WTC11 (cell line): Measurements from ENCODE around the gene KRTAP9-6. TPM values are rescaled to one million over a fixed set of nuclear protein-coding genes. Genes with fewer than 3 reads are reported as not detected.

Source experiments
- ATAC-seq: fragments of 200-7000 bp; cut with Tn5 transposase; 2 replicates; pipeline ENCODE4 v1.10.0; 2021; ENCODE audit warnings: mild to moderate bottlenecking, moderate library complexity
- CTCF ChIA-PET: fragments of 300-600 bp; sonication (Branson Sonifier 250); formaldehyde crosslinking; loops from one replicate; lab custom pipeline; 2021; ENCODE audit warnings: antibody characterized with exemption; lab: Charles Lee
- POLR2A ChIA-PET: fragments of 350-600 bp; sonication (Branson Sonifier 250); formaldehyde crosslinking; loops from one replicate; lab custom pipeline; 2021; ENCODE audit warnings: antibody characterized with exemption; lab: Charles Lee
- DNase-seq: peaks from one replicate; pipeline ENCODE4 v3.0.0; 2021; ENCODE audit warnings: low spot score
- H3K27ac Mint-ChIP-seq: 2 replicates; pipeline ENCODE4 v1.8.0; 2021; ENCODE audit warnings: mixed read lengths
- H3K27me3 Mint-ChIP-seq: 2 replicates; pipeline ENCODE4 v1.8.0; 2021; ENCODE audit warnings: low read depth, mild to moderate bottlenecking, moderate library complexity, mixed read lengths
- H3K36me3 Mint-ChIP-seq: 2 replicates; pipeline ENCODE4 v1.8.0; 2021; ENCODE audit warnings: mixed read lengths
- H3K4me1 Mint-ChIP-seq: 2 replicates; pipeline ENCODE4 v1.8.0; 2022; ENCODE audit warnings: mixed read lengths
- H3K4me3 Mint-ChIP-seq: 2 replicates; pipeline ENCODE4 v1.8.0; 2021; ENCODE audit warnings: mild to moderate bottlenecking, moderate library complexity, mixed read lengths
- H3K9me3 Mint-ChIP-seq: 2 replicates; pipeline ENCODE4 v1.8.0; 2021; ENCODE audit warnings: mixed read lengths
- ATF2 ChIP-seq: sonication (generic); formaldehyde crosslinking; IDR thresholded peaks from 2 replicates; pipeline ENCODE4 v1.8.1; 2022; ENCODE audit warnings: low read depth, missing genetic modification reagents, borderline replicate concordance
- CBFB ChIP-seq: sonication (generic); formaldehyde crosslinking; IDR thresholded peaks from 2 replicates; pipeline ENCODE4 v1.8.1; 2022; ENCODE audit warnings: mild to moderate bottlenecking, low read depth, missing genetic modification reagents
- CREB1 ChIP-seq: sonication (generic); formaldehyde crosslinking; IDR thresholded peaks from 2 replicates; pipeline ENCODE4 v1.8.0; 2023; ENCODE audit warnings: mild to moderate bottlenecking, missing genetic modification reagents
- E2F1 ChIP-seq: sonication (generic); formaldehyde crosslinking; IDR thresholded peaks from 2 replicates; pipeline ENCODE4 v1.8.0; 2022; ENCODE audit warnings: mild to moderate bottlenecking, missing genetic modification reagents
- ETV6 ChIP-seq: sonication (generic); formaldehyde crosslinking; IDR thresholded peaks from 2 replicates; pipeline ENCODE4 v1.8.1; 2022; ENCODE audit warnings: mild to moderate bottlenecking, missing genetic modification reagents
- FOXP4 ChIP-seq: sonication (generic); formaldehyde crosslinking; IDR thresholded peaks from 2 replicates; pipeline ENCODE4 v1.8.0; 2022; ENCODE audit warnings: mild to moderate bottlenecking, missing genetic modification reagents
- KAT7 ChIP-seq: sonication (generic); formaldehyde crosslinking; IDR thresholded peaks from 2 replicates; pipeline ENCODE4 v1.8.1; 2023; ENCODE audit warnings: missing genetic modification reagents, mild to moderate bottlenecking, borderline replicate concordance
- MXD4 ChIP-seq: fragments of 250-450 bp; sonication (Bioruptor Pico); IDR thresholded peaks from 2 replicates; pipeline ENCODE4 v1.8.0; 2021; ENCODE audit warnings: mild to moderate bottlenecking, moderate library complexity, borderline replicate concordance
- NFATC4 ChIP-seq: fragments of 250-450 bp; sonication (Bioruptor Pico); IDR thresholded peaks from 2 replicates; pipeline ENCODE4 v1.9.0; 2021; ENCODE audit warnings: mild to moderate bottlenecking
- SMAD3 ChIP-seq: sonication (generic); formaldehyde crosslinking; IDR thresholded peaks from 2 replicates; pipeline ENCODE4 v1.8.0; 2022; ENCODE audit warnings: missing genetic modification reagents, mild to moderate bottlenecking, borderline replicate concordance
- ZNF121 ChIP-seq: sonication (generic); formaldehyde crosslinking; IDR thresholded peaks from 2 replicates; pipeline ENCODE4 v1.8.0; 2023; ENCODE audit warnings: missing genetic modification reagents
- ZNF671 ChIP-seq: fragments of 250-450 bp; sonication (Bioruptor Pico); IDR thresholded peaks from 2 replicates; pipeline ENCODE4 v1.8.0; 2021; ENCODE audit warnings: mild to moderate bottlenecking
- ZSCAN18 ChIP-seq: fragments of 250-450 bp; sonication (Bioruptor Pico); IDR thresholded peaks from 2 replicates; pipeline ENCODE4 v2.1.2; 2022; ENCODE audit warnings: mild to moderate bottlenecking, moderate library complexity
- total RNA-seq: library from RNA; stranded (reverse); gene quantifications from 3 replicates; pipeline ENCODE4 v1.2.3, GENCODE V29; 2021
- TF ChIP-seq, protein P1 (sequence below): fragments of 250-450 bp; sonication (Bioruptor Pico); IDR thresholded peaks from 2 replicates; pipeline ENCODE4 v1.8.0; 2021; ENCODE audit warnings: mild to moderate bottlenecking
- TF ChIP-seq, protein P2 (sequence below): sonication (generic); formaldehyde crosslinking; IDR thresholded peaks from 2 replicates; pipeline ENCODE4 v1.8.1; 2022; ENCODE audit warnings: mild to moderate bottlenecking, missing genetic modification reagents, moderate library complexity, borderline replicate concordance
- TF ChIP-seq, protein P3 (sequence below): fragments of 250-450 bp; sonication (Bioruptor Pico); IDR thresholded peaks from 2 replicates; pipeline ENCODE4 v1.9.0; 2021; ENCODE audit warnings: mild to moderate bottlenecking
- TF ChIP-seq, protein P4 (sequence below): sonication (generic); formaldehyde crosslinking; IDR thresholded peaks from 2 replicates; pipeline ENCODE4 v1.8.1; 2022; ENCODE audit warnings: low read depth, mild to moderate bottlenecking, moderate library complexity, missing genetic modification reagents, borderline replicate concordance
- TF ChIP-seq, protein P5 (sequence below): sonication (generic); formaldehyde crosslinking; IDR thresholded peaks from 2 replicates; pipeline ENCODE4 v1.8.0; 2022; ENCODE audit warnings: missing genetic modification reagents

The KRTAP9-6 gene
- total RNA-seq, 1 experiment from 2014 or later: not detected

GRCh38 chr17:41278176-41278955 is 13.2 kb downstream of the KRTAP9-6 start (continued):
- TF ChIP-seq ZNF671 (CRISPR knock-in tag): no peak
- no peak for TF ChIP-seq FOXP4 (CRISPR knock-in tag)
- TF ChIP-seq SMAD3: no peak
- no peak for TF ChIP-seq ZSCAN18 (CRISPR knock-in tag)
- TF ChIP-seq E2F1 (CRISPR knock-in tag): no peak
- no peak for TF ChIP-seq NFATC4
- TF ChIP-seq, all 79 proteins: peak for 0

DNA sequence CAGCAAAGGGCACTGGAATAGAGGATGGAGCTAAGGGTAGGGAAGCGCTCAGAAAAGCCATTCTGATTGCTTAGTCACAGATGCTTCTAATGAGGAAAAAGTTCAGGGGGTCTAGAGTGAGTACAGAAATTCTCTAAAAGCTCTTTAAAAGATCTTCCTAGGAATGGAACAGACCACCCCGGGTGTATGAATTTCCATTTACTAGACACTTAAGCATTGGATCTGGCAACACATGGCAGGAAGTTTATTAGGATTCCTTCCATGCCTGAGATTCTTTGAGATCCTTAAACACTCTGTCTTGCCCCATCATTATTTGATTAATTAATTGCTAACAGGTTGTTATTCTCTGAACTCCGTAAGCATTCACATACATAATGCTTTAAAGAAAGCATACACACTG is 18.9 kb downstream of the KRTAP9-6 start:
- ChIA-PET POLR2A (no interaction called here), CTCF (no interaction called here)
- Mint-ChIP-seq H3K4me1 (peaks cover 20% of the 10 kb centered on the region), H3K4me3 (no peak overlapping the region), H3K9me3 (peaks cover 13% of the 10 kb centered on the region), H3K27ac (no peak overlapping the region), H3K27me3 (no peaks in the 10 kb centered on the region), H3K36me3 (no peaks in the 10 kb centered on the region)
- ATAC-seq: no peak
- no peak for DNase-seq
- no peak for TF ChIP-seq MXD4 (CRISPR knock-in tag)
- TF ChIP-seq, protein P1, sequence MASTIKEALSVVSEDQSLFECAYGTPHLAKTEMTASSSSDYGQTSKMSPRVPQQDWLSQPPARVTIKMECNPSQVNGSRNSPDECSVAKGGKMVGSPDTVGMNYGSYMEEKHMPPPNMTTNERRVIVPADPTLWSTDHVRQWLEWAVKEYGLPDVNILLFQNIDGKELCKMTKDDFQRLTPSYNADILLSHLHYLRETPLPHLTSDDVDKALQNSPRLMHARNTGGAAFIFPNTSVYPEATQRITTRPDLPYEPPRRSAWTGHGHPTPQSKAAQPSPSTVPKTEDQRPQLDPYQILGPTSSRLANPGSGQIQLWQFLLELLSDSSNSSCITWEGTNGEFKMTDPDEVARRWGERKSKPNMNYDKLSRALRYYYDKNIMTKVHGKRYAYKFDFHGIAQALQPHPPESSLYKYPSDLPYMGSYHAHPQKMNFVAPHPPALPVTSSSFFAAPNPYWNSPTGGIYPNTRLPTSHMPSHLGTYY (CRISPR knock-in tag): no peak
- no peak for TF ChIP-seq CREB1
- TF ChIP-seq, protein P2, sequence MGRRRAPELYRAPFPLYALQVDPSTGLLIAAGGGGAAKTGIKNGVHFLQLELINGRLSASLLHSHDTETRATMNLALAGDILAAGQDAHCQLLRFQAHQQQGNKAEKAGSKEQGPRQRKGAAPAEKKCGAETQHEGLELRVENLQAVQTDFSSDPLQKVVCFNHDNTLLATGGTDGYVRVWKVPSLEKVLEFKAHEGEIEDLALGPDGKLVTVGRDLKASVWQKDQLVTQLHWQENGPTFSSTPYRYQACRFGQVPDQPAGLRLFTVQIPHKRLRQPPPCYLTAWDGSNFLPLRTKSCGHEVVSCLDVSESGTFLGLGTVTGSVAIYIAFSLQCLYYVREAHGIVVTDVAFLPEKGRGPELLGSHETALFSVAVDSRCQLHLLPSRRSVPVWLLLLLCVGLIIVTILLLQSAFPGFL (CRISPR knock-in tag): no peak
- no peak for TF ChIP-seq CBFB (CRISPR knock-in tag)
- TF ChIP-seq, protein P3, sequence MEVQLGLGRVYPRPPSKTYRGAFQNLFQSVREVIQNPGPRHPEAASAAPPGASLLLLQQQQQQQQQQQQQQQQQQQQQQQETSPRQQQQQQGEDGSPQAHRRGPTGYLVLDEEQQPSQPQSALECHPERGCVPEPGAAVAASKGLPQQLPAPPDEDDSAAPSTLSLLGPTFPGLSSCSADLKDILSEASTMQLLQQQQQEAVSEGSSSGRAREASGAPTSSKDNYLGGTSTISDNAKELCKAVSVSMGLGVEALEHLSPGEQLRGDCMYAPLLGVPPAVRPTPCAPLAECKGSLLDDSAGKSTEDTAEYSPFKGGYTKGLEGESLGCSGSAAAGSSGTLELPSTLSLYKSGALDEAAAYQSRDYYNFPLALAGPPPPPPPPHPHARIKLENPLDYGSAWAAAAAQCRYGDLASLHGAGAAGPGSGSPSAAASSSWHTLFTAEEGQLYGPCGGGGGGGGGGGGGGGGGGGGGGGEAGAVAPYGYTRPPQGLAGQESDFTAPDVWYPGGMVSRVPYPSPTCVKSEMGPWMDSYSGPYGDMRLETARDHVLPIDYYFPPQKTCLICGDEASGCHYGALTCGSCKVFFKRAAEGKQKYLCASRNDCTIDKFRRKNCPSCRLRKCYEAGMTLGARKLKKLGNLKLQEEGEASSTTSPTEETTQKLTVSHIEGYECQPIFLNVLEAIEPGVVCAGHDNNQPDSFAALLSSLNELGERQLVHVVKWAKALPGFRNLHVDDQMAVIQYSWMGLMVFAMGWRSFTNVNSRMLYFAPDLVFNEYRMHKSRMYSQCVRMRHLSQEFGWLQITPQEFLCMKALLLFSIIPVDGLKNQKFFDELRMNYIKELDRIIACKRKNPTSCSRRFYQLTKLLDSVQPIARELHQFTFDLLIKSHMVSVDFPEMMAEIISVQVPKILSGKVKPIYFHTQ (CRISPR knock-in tag): no peak
- TF ChIP-seq KAT7 (CRISPR knock-in tag): no peak
- no peak for TF ChIP-seq ZNF121 (CRISPR knock-in tag)
- TF ChIP-seq ETV6: no peak
- TF ChIP-seq, protein P4, sequence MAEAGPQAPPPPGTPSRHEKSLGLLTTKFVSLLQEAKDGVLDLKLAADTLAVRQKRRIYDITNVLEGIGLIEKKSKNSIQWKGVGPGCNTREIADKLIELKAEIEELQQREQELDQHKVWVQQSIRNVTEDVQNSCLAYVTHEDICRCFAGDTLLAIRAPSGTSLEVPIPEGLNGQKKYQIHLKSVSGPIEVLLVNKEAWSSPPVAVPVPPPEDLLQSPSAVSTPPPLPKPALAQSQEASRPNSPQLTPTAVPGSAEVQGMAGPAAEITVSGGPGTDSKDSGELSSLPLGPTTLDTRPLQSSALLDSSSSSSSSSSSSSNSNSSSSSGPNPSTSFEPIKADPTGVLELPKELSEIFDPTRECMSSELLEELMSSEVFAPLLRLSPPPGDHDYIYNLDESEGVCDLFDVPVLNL: no peak
- TF ChIP-seq, protein P5, sequence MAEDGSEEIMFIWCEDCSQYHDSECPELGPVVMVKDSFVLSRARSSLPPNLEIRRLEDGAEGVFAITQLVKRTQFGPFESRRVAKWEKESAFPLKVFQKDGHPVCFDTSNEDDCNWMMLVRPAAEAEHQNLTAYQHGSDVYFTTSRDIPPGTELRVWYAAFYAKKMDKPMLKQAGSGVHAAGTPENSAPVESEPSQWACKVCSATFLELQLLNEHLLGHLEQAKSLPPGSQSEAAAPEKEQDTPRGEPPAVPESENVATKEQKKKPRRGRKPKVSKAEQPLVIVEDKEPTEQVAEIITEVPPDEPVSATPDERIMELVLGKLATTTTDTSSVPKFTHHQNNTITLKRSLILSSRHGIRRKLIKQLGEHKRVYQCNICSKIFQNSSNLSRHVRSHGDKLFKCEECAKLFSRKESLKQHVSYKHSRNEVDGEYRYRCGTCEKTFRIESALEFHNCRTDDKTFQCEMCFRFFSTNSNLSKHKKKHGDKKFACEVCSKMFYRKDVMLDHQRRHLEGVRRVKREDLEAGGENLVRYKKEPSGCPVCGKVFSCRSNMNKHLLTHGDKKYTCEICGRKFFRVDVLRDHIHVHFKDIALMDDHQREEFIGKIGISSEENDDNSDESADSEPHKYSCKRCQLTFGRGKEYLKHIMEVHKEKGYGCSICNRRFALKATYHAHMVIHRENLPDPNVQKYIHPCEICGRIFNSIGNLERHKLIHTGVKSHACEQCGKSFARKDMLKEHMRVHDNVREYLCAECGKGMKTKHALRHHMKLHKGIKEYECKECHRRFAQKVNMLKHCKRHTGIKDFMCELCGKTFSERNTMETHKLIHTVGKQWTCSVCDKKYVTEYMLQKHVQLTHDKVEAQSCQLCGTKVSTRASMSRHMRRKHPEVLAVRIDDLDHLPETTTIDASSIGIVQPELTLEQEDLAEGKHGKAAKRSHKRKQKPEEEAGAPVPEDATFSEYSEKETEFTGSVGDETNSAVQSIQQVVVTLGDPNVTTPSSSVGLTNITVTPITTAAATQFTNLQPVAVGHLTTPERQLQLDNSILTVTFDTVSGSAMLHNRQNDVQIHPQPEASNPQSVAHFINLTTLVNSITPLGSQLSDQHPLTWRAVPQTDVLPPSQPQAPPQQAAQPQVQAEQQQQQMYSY (CRISPR knock-in tag): no peak
- TF ChIP-seq ATF2 (CRISPR knock-in tag): no peak
